GM19463 (cell line): ENCODE measurements around the gene POLR3H.
A peak's percentile ranks its signal among the peaks of the same experiment; 100 is the strongest.

ENCODE experiments used
- ATAC-seq: cut with Tn5 transposase; IDR thresholded peaks from one replicate; pipeline ENCODE4 v1.9.1; 2021; ENCODE audit warnings: mild to moderate bottlenecking, moderate library complexity; ENCODE audit not compliant: unreplicated experiment

Gene POLR3H

GRCh38 chr22:41488076-41488475 lies 56.2 kb downstream of the POLR3H start:
- no peak for ATAC-seq

GRCh38 chr22:41487037-41487935 lies 57.0 kb downstream of the POLR3H start:
- ATAC-seq = no peak

GRCh38 chr22:41485033-41485432 lies 59.2 kb downstream of the POLR3H start:
- no peak for ATAC-seq

- no peak for ATAC-seq
Measured at GRCh38 chr22:41482319-41482935, 61.8 kb downstream of the POLR3H start.

- no peak for ATAC-seq
Measured at GRCh38 chr22:41481925-41482318, 62.3 kb downstream of the POLR3H start.

- ATAC-seq = no peak
Measured at GRCh38 chr22:41481131-41481830, 63.0 kb downstream of the POLR3H start.

- no peak for ATAC-seq
Measured at GRCh38 chr22:41480397-41480735, 63.9 kb downstream of the POLR3H start.

GRCh38 chr22:41479671-41480396 lies 64.4 kb downstream of the POLR3H start:
- ATAC-seq = no peak

- peak; percentile 43 for ATAC-seq
Measured at GRCh38 chr22:41478891-41479521, 65.3 kb downstream of the POLR3H start.

- ATAC-seq = peak; percentile 3
Measured at GRCh38 chr22:41478473-41478872, 65.8 kb downstream of the POLR3H start.
